Embryonic facial prominence (tissue), 1 donor: ENCODE data around the gene WAC.
"Not testable (repeated sequence)": the region's sequence is repeated elsewhere in the genome, so short reads cannot be mapped to it uniquely, and the experiment has no call there.

ENCODE experiments used
- DNase-seq: peaks from one replicate; pipeline ENCODE4 v3.0.0-alpha.2; 2016; ENCODE audit errors: extremely low spot score

WAC gene

DNA sequence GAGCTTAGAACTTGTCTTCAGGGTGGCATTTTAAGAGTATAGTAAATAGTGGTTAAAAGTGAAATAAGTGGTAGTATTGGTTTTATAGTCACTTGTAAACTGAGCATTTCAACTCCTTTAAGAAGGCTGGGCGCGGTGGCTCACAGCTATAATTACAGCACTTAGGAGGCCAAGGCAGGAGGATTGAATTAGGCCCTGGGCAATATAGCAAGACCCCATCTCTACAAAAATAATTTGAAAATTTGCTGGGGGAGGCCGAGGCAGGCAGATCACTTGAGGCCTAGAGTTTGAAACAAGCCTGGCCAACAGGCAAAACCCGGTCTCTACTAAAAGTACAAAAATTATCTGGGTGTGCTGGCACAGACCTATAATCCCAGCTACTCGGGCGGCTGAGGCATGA is 80.0 kb downstream of the WAC start:
- no peak for DNase-seq

DNA sequence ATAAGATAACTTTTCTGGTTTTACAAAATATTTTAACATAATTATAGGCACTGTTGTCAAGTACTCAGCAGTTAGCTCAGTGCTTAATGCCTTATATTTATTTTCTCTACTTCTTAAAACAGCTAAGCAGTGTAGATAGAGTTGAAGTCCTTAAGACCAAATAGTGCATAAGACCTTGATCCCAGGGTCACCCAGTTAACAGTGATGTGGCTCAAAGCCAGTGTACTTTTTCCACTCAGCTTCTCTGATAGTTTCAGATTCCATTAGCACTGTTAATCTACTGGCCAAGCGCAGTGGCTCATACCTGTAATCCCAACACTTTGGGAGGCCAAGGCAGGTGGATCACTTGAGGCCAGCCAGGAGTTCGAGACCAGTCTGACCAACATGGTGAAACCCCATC is 83.6 kb downstream of the WAC start:
- DNase-seq: no peak

DNA sequence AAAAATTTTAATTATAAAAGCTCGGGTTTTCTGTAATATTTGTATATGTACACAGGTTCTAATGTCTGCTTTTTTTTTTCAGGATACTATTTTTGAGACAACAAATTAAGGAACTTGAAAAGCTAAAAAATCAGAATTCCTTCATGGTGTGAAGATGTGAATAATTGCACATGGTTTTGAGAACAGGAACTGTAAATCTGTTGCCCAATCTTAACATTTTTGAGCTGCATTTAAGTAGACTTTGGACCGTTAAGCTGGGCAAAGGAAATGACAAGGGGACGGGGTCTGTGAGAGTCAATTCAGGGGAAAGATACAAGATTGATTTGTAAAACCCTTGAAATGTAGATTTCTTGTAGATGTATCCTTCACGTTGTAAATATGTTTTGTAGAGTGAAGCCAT is 86.5 kb downstream of the WAC start:
- DNase-seq: no peak

DNA sequence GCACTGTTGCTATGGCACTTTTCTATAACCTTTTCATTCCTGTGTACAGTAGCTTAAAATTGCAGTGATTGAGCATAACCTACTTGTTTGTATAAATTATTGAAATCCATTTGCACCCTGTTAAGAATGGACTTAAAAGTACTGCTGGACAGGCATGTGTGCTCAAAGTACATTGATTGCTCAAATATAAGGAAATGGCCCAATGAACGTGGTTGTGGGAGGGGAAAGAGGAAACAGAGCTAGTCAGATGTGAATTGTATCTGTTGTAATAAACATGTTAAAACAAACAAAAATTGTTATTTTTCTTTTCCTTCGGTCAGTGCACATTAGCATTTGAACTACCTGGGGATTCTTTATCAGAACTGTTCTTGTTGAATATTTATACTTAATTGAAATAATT is 87.3 kb downstream of the WAC start:
- DNase-seq: no peak

DNA sequence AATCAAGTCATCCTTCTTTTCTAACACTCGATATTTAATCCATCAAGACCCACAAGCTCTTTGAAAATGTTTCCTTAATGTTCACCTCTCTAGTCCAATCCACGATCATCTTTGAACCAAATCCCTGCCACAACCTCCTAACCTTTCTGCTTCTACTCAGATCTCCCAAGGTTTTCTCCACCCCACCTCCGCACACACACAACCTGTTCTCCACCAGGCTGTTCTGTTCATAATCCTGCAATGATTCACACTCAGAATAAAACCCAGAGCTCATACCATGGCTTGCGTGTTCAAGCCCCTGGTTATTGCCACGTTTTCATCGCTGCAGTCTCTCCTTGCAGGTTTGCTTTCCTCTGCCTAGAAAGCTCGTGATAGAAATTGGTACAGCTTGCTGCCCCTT is 90.6 kb downstream of the WAC start:
- no peak for DNase-seq

DNA sequence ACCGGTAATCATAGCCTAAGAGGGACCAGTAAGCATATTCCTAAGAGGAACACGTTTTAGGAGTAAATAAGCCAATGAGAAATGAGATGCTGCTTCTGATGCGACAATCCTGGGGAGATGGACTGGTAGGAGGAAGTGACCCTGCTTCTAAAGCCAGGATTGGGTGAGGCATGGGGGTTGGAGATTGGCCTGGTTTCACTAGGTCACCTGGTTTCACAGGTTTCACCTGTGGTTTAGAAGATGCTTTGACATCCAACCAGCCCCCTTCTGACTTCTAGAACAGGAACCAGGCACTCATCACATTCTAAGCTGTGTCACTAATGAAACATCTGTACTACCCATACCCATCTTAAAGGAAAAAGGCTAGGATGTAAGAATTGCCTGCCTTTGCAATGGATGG is 91.4 kb downstream of the WAC start:
- no peak for DNase-seq

DNA sequence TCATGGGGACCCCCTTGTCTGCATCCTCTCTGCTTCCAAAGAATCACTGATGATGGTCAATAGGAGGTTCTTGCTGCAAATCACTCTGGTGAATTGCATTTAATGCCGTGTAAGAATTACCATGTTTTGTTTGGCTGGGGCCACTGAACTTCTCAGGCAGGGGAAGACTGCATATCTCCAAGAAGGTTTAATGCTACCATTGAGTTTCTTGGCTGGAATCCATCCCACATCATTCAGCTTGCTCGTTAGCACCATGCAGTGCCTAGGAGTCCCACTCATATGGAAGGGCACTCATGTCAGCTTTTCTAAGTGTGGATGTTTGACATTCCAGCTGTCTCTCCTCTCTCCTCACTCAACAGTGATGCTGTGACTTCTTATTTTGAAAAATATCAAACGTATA is 94.2 kb downstream of the WAC start:
- DNase-seq: no peak

DNA sequence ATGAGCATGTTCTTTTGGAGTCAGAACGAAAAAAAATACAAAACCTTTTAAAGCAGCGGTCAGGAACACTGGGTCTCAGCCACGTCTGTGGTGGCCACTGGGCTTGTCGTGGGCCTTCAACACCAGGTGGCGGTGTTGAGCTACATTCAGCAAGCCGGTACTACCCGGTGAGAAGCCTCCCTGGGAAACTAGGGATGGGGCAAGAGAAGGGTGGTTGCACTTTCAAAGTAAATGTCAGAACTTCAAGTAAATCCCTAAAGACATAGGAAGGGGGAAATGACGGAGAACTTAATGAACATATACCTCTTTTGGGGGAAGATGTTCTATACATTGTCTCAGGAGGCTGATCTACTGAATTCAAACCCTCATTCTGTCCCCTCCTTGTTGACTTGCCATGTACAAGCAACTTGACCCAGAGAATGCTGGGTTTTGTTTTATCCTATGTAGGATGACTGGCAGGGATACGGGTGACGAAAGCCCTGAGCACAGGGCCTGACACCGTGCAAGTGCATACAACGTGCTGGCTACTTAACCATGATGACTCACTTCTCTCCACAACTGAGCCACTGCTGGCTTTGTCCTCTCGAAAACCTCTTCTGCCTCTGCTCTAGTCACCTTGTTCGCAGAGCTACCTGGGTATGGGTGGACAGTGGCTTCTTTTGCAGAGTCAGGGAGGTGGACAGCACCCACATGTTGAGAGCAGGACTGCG is 95.4 kb downstream of the WAC start:
- peak; percentile 14 for DNase-seq

DNA sequence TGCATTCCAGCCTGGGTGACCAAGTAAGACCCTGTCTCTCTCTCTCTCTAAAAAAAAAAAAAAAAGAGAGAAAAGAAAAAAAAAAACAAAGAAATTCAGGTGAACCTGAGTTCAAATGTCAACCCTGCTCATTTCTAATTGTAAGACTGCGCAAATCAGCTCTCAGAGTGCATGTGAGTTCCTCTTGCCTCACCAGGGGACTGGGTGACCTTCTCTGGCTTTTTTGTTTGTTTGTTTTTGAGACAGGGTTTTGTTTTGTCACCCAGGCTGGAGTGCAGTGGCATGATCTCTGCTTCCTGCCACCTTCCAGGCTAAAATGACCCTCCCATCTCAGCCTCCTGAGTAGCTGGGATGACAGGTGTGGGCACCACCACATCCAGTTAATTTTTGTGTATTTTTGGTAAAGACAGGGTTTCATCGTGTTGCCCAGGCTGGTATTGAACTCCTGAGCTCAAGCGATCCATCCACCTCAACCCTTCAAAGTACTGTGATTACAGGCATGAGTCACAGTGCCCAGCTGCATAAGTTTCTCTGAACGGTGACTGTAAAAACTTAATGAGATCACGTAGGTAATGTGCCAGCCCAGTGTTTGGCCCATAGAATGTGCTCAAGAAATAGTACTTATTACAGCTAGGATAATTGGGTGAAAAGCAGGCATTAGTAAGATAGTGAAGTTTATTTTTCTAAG is 99.1 kb downstream of the WAC start:
- DNase-seq: no peak

DNA sequence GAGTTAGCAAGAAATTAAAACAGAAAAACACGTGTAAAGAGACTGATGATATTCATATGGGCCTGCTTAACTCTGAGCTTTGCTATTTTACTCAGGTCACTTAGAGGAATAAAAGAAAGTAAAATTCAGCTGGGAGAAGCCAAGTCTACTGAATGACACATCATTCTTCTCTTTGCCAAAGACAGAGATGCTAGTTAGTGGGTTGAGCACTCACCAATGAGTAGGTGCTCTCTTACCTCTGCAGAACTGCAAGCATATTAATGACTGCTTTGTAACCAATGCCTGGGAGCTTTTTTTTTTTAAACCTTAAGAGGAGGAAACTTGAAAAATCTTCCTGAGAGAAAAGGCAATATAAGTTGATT is 99.6 kb downstream of the WAC start:
- no peak for DNase-seq

DNA sequence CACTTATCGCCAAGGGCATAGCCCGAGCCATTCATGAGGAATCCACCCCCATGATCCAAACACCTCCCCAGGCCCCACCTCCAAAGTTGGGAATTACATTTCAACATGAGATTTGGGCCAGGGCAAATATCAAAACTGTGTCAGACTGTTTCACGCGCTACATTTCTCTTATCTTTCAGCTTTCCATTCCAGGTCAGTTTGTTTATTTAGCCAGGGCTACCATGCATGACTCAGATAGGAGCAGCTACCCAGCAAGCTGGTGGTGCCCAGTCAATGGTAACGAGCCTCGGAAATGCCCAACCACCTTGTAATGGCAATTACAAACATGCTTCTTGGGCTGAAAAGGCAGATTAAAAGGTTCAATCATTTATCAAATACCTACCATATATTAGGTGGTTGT is 100.8 kb downstream of the WAC start:
- no peak for DNase-seq

DNA sequence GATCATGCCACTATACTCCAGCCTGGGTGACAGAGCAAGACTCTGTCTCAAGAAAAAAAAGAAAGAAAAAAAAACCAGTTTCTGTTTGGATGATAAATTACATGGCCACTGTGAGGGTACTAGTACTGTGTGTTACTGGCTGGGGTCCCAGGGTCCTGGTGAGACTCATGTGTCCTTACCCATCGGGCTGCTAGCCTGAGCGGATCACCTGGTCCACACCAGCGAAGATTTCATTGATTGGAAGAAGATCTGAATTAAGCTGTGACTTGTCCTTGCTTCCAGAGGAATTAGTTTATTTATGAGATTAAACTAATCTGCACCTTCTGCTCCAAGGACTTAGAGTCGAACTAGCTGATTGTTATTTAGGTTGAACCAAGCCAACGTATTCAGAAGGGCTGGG is 104.4 kb downstream of the WAC start:
- no peak for DNase-seq

DNA sequence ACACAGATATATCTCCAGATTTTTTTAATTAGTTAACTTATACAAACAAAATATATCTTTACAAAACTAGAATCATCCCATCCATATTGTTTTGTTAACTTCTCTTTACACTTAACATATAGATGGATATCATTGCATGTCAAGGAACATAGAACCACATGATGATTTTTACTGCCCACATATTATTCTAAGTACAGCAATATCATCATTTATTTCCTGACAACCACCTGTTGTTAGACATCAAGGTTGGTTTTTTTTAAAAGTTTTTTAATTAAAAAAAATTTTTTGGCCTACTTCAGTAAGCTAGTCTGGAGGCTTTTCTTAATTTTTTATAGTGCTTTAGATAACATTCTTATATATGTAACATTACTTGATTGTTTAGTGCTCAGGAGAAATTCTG is 105.5 kb downstream of the WAC start:
- DNase-seq: no peak

DNA sequence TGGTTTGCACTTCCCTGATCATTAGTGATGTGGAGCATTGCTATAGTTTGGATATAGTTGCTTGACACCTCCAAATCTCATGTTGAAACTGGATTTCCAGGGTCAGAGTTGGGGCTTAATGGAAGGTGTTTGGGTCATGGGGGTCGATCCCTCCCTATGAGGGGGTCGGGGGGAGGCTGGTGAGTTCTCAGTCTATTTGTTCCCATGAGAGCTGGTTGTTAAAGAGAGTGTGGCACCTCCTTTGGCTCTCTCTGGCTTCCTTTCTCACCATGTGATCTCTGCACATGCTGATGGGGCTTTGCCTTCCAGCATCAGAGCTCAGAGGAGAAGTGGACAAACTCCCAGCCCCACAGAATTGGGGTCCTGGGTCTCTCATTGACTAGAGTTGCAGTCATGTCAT is 107.6 kb downstream of the WAC start:
- no peak for DNase-seq

DNA sequence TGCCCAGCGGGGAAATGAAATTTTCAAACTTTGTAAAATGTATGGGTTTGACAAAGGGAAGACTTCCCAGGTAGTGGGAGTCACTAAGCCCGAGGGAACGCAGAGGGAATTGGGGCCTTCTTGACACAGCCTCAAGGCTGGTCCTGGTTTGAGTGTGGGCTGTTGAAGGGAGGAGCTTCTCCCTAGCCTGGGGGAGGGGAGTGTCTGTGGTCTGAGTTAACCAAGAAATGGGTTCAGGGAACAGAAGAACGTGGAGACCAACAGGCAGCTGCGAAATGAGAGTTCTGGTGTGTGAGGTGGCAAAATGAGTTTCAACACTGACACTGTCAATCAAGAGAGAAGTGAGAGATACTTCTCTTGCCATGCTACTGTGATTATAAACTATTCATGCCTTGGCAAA is 111.7 kb downstream of the WAC start:
- no peak for DNase-seq

DNA sequence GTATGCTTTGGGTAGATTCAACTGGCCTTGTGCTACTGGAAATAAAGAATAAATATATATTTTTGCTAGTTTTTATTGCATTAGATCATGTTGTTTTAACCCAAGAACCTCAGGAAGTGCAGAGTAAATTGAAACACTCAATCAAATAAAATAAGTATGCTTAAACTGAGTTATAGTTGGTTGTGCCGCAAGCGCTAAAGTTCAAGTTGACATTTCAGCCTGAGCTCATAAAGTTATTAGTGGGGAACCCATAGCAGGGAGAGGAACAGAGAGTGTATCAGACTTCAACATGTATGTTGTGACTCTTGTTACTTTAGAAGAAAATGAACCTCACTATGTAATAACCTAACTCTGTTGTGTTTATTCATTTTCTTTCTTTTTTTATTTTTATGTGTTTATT is 119.2 kb downstream of the WAC start:
- DNase-seq: no peak

DNA sequence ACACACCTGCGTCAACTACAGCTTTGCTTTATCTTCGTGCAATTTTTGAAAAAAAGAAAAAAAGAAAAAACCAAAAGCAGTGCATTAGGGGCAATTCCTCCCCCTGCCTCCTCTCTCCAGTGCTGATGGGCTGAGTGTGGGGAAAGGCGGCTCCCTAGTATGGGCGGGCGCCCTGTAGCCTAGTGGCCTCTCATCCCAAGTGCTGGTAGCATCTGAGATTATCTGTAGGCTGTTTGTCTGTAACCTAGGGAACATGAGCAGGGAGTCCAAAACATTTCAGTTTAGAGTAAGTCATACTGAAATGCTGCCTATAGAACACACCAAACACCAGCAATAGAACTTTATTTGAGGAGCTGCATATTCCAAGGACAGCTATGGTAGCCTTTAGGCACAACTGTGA is 119.8 kb downstream of the WAC start:
- DNase-seq: no peak

DNA sequence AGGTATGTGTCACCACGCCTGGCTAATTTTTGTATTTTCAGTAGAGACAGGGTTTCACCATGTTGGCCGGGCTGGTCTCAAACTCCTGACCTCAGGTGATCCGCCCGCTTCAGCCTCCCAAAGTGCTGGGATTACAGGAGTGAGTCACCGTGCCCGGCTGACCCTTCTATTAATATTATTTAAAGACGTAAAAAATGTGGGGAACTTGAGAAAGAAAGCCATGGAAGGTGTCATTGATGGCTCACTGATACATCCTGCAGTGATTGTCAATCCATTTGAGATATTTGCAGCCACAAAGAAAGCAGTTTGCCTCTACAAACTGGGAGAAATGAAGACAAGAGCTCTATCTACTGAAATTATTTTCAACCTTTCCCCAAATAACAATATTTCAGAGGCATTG is 125.9 kb downstream of the WAC start:
- not testable (repeated sequence) for DNase-seq

DNA sequence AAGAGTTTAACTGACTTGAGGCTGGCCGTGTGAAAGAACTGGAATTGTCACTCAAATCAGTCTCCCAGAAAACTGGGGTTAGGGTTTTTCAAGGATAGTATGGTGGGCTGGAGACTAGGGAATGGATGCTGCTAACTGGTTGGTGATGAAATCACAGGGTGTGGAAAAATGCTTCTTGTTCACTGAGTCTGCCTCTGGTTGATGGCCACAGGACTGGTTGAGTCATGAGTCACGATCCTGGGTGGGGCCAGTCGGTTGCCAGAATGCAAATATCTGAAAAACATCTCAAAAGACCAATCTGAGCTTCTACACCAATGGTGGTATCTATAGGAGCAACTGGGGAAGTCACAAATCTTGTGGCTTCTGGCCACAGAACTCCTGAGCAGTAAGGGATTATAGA is 128.1 kb downstream of the WAC start:
- no peak for DNase-seq

DNA sequence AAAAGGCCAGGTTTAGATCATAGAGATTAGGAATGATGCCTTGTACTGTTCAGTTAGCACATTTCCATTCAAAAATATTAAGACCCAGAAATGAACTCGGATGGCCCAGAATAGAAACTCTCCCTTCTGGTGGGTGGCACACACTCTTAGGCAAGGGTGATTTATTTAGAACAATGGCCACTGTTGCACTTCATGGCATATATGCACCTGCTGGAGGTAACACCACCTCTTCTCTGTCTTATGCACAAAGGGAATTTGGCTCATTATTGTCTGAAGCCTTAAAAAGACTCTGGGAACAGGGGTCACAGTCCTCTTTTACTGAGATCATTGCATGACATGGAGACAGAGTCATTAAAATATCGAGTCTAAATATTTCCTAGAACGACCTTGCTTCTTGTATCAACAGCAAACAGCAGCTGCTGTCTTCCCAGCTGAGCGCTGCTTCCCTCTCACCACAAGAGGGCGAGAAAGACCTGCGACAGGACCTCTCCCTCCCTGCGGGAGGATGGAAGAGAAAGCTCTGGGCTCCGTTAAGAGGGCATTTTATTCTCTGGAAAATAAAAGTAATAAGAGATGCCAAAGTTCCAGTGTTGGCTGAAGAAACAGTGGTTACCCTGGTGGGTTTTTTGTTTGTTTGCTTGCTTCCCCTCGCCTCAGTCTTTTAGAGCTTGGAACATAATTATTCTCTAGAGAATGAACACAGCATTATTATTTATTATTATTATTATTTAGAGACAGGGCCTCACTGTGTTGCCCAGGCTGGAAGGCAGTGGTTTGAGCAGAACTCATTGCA is 130.9 kb downstream of the WAC start:
- DNase-seq: peak; percentile 88

DNA sequence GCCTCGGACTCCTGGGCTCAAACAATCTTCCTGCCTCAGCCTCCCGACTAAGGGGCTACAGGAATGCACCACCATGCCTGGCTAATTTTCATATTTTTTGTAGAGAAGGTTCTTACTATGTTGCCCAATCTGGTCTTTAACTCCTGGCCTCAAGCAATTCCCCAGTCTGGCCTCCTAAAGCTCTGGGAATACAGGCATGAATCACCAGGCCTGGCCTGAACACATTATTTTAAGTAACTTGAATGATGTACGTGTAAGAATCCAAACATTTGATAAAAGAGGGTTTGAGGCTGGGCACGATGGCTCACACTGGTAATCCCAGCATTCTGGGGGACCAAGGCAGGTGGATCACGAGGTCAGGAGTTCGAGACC is 131.4 kb downstream of the WAC start:
- DNase-seq: no peak

DNA sequence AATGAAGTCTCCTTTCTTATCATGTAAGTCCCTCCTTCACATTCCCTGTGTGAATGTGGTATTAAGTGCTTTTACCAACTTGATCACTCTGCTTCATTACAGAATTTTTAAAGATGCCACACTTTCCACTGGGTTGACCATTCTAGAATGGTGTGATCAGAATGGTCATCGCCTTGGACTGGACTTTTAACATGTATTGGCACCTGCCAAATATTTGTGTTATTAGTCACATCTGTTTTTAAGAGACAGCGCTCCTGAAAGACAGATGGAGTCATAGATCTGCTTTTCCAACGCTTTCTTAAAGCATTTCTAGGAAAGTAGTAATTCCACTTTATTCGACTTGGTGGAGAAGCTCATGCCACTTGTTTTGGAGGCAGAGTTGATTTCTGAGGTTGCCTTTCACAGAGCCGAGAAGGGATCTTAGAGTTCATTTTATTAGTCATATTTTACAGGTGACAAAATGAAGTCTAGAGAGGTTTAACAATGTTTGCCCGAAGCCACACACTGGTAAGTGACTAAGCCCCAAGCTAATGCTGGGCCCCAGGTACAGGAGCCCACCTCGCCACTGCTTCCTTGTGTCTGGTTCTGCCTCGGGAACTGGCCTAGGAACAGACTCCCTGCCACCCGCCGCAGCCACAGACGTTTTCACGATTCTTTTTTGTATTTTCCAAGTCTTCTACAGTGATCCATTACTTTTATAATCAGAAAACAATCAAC is 134.0 kb downstream of the WAC start:
- DNase-seq: no peak
